Measurements from ENCODE around the gene TAS2R8. TPM values are rescaled to one million over a fixed set of nuclear protein-coding genes. Genes with fewer than 3 reads are reported as not detected.

The TAS2R8 gene
- total and polyA plus RNA-seq, 2 donors (not counting 1 experiment from before 2014, with no cell fraction given), result under 0.01 TPM; not detected in 1

GRCh38 chr12:10826258-10826657 is 19.2 kb upstream of the TAS2R8 start, which contains the start of gene TAS2R10:
TAS2R10 (minus strand) TSS chr12:10826358; CDS start chr12:10826269, 89 bp downstream.
- no peaks in the 10 kb centered on the region for H3K79me2 ChIP-seq (ENCODE audit: control insufficient read depth, insufficient read depth, low read length)
- no peaks in the 10 kb centered on the region for H3K27me3 ChIP-seq (ENCODE audit: control insufficient read depth, insufficient read depth, low read length)
- H4K20me1 ChIP-seq (ENCODE audit: control insufficient read depth, extremely low read depth, insufficient read depth, low read length), result no peaks in the 10 kb centered on the region
- H3K4me1 ChIP-seq (ENCODE audit: control insufficient read depth, extremely low read depth, insufficient read depth, low read length), result no peaks in the 10 kb centered on the region
- no peaks in the 10 kb centered on the region for H3K9me3 ChIP-seq (ENCODE audit: control insufficient read depth, insufficient read depth, low read depth, low read length)
- H3K27ac ChIP-seq (ENCODE audit: insufficient read depth, low read length), result no peak within 1 kb of the TSS
- no peak within 1 kb of the TSS for H3K9ac ChIP-seq (ENCODE audit: insufficient read depth, low read length)
- no peak within 1 kb of the TSS for H3K4me3 ChIP-seq (replicated peaks in 1 of 4; ENCODE audit: control extremely low read depth in 1 of 4, insufficient read depth in 1 of 4, low read depth in 3 of 4, low read length in 4 of 4)
- H2AFZ ChIP-seq (ENCODE audit: low read length), result no peak within 1 kb of the TSS
- no peaks in the 10 kb centered on the region for H3K36me3 ChIP-seq (ENCODE audit: control insufficient read depth, insufficient read depth, low read length)
- no peak for TF ChIP-seq CTCF (conservative IDR thresholded peaks at IDR 0.05 in 1 of 2, IDR thresholded peaks at IDR 0.05 in 1 of 2; ENCODE audit: low read depth in 1 of 2, low read length in 2 of 2)
- TF ChIP-seq EZH2 (IDR thresholded peaks at IDR 0.05; ENCODE audit: low read length, missing control alignments), result no peak
- no peak for DNase-seq (ENCODE audit: low read depth in 2 of 2)
- no peak within 1 kb of the TSS for H3K4me2 ChIP-seq (ENCODE audit: extremely low read depth, insufficient read depth, low read length)

GRCh38 chr12:10824957-10825356 is 17.9 kb upstream of the TAS2R8 start:
- DNase-seq (ENCODE audit: low read depth in 2 of 2), result no peak
- TF ChIP-seq CTCF (conservative IDR thresholded peaks at IDR 0.05 in 1 of 2, IDR thresholded peaks at IDR 0.05 in 1 of 2; ENCODE audit: low read depth in 1 of 2, low read length in 2 of 2) (no peak), EZH2 (IDR thresholded peaks at IDR 0.05; ENCODE audit: low read length, missing control alignments) (no peak)
- Histone ChIP-seq H3K79me2 (ENCODE audit: control insufficient read depth, insufficient read depth, low read length) (no peaks in the 10 kb centered on the region), H3K36me3 (ENCODE audit: control insufficient read depth, insufficient read depth, low read length) (no peaks in the 10 kb centered on the region), H3K27ac (ENCODE audit: insufficient read depth, low read length) (no peak overlapping the region), H2AFZ (ENCODE audit: low read length) (no peak overlapping the region), H4K20me1 (ENCODE audit: control insufficient read depth, extremely low read depth, insufficient read depth, low read length) (no peaks in the 10 kb centered on the region), H3K4me1 (ENCODE audit: control insufficient read depth, extremely low read depth, insufficient read depth, low read length) (no peaks in the 10 kb centered on the region), H3K27me3 (ENCODE audit: control insufficient read depth, insufficient read depth, low read length) (no peaks in the 10 kb centered on the region), H3K4me2 (ENCODE audit: extremely low read depth, insufficient read depth, low read length) (no peak overlapping the region), H3K9ac (ENCODE audit: insufficient read depth, low read length) (no peak overlapping the region), H3K9me3 (ENCODE audit: control insufficient read depth, insufficient read depth, low read depth, low read length) (no peaks in the 10 kb centered on the region), H3K4me3 (replicated peaks in 1 of 4; ENCODE audit: control extremely low read depth in 1 of 4, insufficient read depth in 1 of 4, low read depth in 3 of 4, low read length in 4 of 4) (no peak overlapping the region)

- Histone ChIP-seq H2AFZ (ENCODE audit: low read length) (no peak overlapping the region), H3K9me3 (ENCODE audit: control insufficient read depth, insufficient read depth, low read depth, low read length) (no peaks in the 10 kb centered on the region), H4K20me1 (ENCODE audit: control insufficient read depth, extremely low read depth, insufficient read depth, low read length) (no peaks in the 10 kb centered on the region), H3K4me3 (replicated peaks in 1 of 4; ENCODE audit: control extremely low read depth in 1 of 4, insufficient read depth in 1 of 4, low read depth in 3 of 4, low read length in 4 of 4) (no peak overlapping the region), H3K4me1 (ENCODE audit: control insufficient read depth, extremely low read depth, insufficient read depth, low read length) (no peaks in the 10 kb centered on the region), H3K9ac (ENCODE audit: insufficient read depth, low read length) (no peak overlapping the region), H3K36me3 (ENCODE audit: control insufficient read depth, insufficient read depth, low read length) (no peaks in the 10 kb centered on the region), H3K4me2 (ENCODE audit: extremely low read depth, insufficient read depth, low read length) (no peak overlapping the region), H3K27me3 (ENCODE audit: control insufficient read depth, insufficient read depth, low read length) (no peaks in the 10 kb centered on the region), H3K27ac (ENCODE audit: insufficient read depth, low read length) (no peak overlapping the region), H3K79me2 (ENCODE audit: control insufficient read depth, insufficient read depth, low read length) (no peaks in the 10 kb centered on the region)
- DNase-seq (ENCODE audit: low read depth in 2 of 2), result no peak
- TF ChIP-seq EZH2 (IDR thresholded peaks at IDR 0.05; ENCODE audit: low read length, missing control alignments) (no peak), CTCF (conservative IDR thresholded peaks at IDR 0.05 in 1 of 2, IDR thresholded peaks at IDR 0.05 in 1 of 2; ENCODE audit: low read depth in 1 of 2, low read length in 2 of 2) (no peak)
These were observed 4.9 kb upstream of the TAS2R8 start for GRCh38 chr12:10811883-10812536.
